K562 (cell line): ENCODE measurements around the gene DAGLA. TPM values are rescaled to one million over a fixed set of nuclear protein-coding genes. Genes with fewer than 3 reads are reported as not detected.

Experiments used
- ATF6 ChIP-seq: sonication (generic); formaldehyde crosslinking; IDR thresholded peaks from 2 replicates; pipeline ENCODE4 v1.4.0; 2020; ENCODE audit warnings: mild to moderate bottlenecking, missing genetic modification reagents
- ERF ChIP-seq: fragments of 450-650 bp; formaldehyde crosslinking; IDR thresholded peaks from 2 replicates; pipeline ENCODE4 v1.4.0; 2020; ENCODE audit warnings: mild to moderate bottlenecking, mixed read lengths
- PREB ChIP-seq: sonication (generic); formaldehyde crosslinking; IDR thresholded peaks from 2 replicates; pipeline ENCODE4 v1.8.1; 2023; ENCODE audit warnings: mild to moderate bottlenecking, missing genetic modification reagents
- SRSF3 ChIP-seq: fragments of 200-400 bp; formaldehyde crosslinking; IDR thresholded peaks from 2 replicates; pipeline ENCODE4 v1.6.1; 2016; ENCODE audit warnings: mild to moderate bottlenecking, low read length, moderate library complexity; ENCODE audit not compliant: insufficient read depth
- TCF7L2 ChIP-seq: fragments of 150-350 bp; IDR thresholded peaks from 2 replicates; pipeline ENCODE4 v1.6.1; 2016; ENCODE audit warnings: low read depth, mild to moderate bottlenecking, low read length, moderate library complexity
- THAP7 ChIP-seq: fragments of 250-450 bp; sonication (Bioruptor Pico); IDR thresholded peaks from 2 replicates; pipeline ENCODE4 v1.5.0; 2021
- ZNF395 ChIP-seq: fragments of 200-800 bp; sonication (Bioruptor generic); IDR thresholded peaks from 2 replicates; pipeline ENCODE4 v1.6.1; 2017; ENCODE audit warnings: missing genetic modification characterization, missing compliant biosample characterization
- ZNF584 ChIP-seq: fragments of 200-800 bp; sonication (Bioruptor generic); IDR thresholded peaks from 2 replicates; pipeline ENCODE4 v1.6.1; 2016; ENCODE audit warnings: low read depth, mild to moderate bottlenecking, missing genetic modification characterization, missing compliant biosample characterization
- ZNF75A ChIP-seq: fragments of 450-650 bp; formaldehyde crosslinking; IDR thresholded peaks from 2 replicates; pipeline ENCODE4 v1.4.0; 2020; ENCODE audit warnings: mild to moderate bottlenecking
- polyA plus RNA-seq, 8 experiments: library from polyadenylated mRNA; depleted of rRNA in 4 of 8; stranded (reverse) in 5 of 8; unstranded in 3 of 8; fragments of >200 nt; fragmentation: Nextera tagmentation in 2 of 8; fragmentation: Illumina TruSeq in 1 of 8; extraction: Ambion mirVana in 2 of 8; extraction: Trizol in 1 of 8; gene quantifications; 2 replicates each; pipeline versions ENCODE4 v1.2.1 to v1.2.3, GENCODE V29; 2011 to 2014; ENCODE audit warnings: inconsistent platforms in 1 of 8, missing spikeins in 1 of 8
- total RNA-seq, 7 experiments: library from RNA; depleted of rRNA in 6 of 7; stranded (reverse); fragments of >200 nt in 6 of 7; fragmentation: Illumina TruSeq in 2 of 7; extraction: Trizol in 2 of 7; gene quantifications; 2 replicates each; pipeline versions ENCODE4 v1.2.1 to v1.2.3, GENCODE V29; 2011 to 2021; ENCODE audit warnings: low replicate concordance in 1 of 7

Gene DAGLA
- total and polyA plus RNA-seq, 9 of the 15 experiments (the other 6 are each of a cell fraction or from before 2014, with no cell fraction given), result 0.03 to 0.16 (median 0.04) TPM; not detected in 4

- no peak for TF ChIP-seq THAP7 (CRISPR knock-in tag)
- TF ChIP-seq TCF7L2, result no peak
- no peak for TF ChIP-seq ZNF395
- no peak for TF ChIP-seq SRSF3
- no peak for TF ChIP-seq ZNF584
- TF ChIP-seq ZNF75A (CRISPR knock-in tag), result no peak
- no peak for TF ChIP-seq ATF6
- TF ChIP-seq ERF (CRISPR knock-in tag), result no peak
- TF ChIP-seq PREB (CRISPR knock-in tag), result no peak
These were observed 56.1 kb downstream of the DAGLA start (continued) for GRCh38 chr11:61736310-61736709.
